H1 (cell line): Measurements from ENCODE around the gene PDE5A. TPM values are rescaled to one million over a fixed set of nuclear protein-coding genes. Genes with fewer than 3 reads are reported as not detected.

Experiments
- ATF2 ChIP-seq: IDR thresholded peaks from 2 replicates; pipeline ENCODE4 v1.6.1; 2012; ENCODE audit warnings: low read length, inconsistent platforms
- CHD7 ChIP-seq: fragments of 300-600 bp; sonication (generic); IDR thresholded peaks from 2 replicates; pipeline ENCODE4 v1.7.1; 2012; ENCODE audit warnings: low read length, moderate library complexity, mild to moderate bottlenecking, inconsistent platforms; ENCODE audit not compliant: insufficient replicate concordance
- JUN ChIP-seq: IDR thresholded peaks from 2 replicates; pipeline ENCODE4 v1.6.1; 2011; ENCODE audit warnings: low read depth, mild to moderate bottlenecking, improper control_type of control experiment, low read length
- PHF8 ChIP-seq: fragments of 200-600 bp; sonication (generic); conservative IDR thresholded peaks from 2 replicates; pipeline ENCODE4 v1.7.1; 2012; ENCODE audit warnings: low read depth, mild to moderate bottlenecking, inconsistent platforms, low read length, moderate library complexity
- RNF2 ChIP-seq: fragments of 200-900, 300-1000 bp; sonication (generic); IDR thresholded peaks from 2 replicates; pipeline ENCODE4 v1.7.1; 2016; ENCODE audit warnings: borderline replicate concordance, low read depth, mild to moderate bottlenecking, antibody characterized with exemption, low read length; ENCODE audit not compliant: poor library complexity, severe bottlenecking; ENCODE audit errors: missing control alignments
- SAP30 ChIP-seq: fragments of 300-600 bp; sonication (generic); IDR thresholded peaks from 2 replicates; pipeline ENCODE4 v1.7.1; 2012; ENCODE audit warnings: low read length, moderate library complexity, mild to moderate bottlenecking, inconsistent platforms; ENCODE audit not compliant: insufficient read depth, insufficient replicate concordance
- SP4 ChIP-seq: IDR thresholded peaks from 2 replicates; pipeline ENCODE4 v1.6.1; 2012; ENCODE audit warnings: low read length, inconsistent platforms
- polyA plus RNA-seq, 7 experiments: library from polyadenylated mRNA; depleted of rRNA in 3 of 7; stranded (reverse) in 5 of 7; unstranded in 2 of 7; fragments of >200 nt in 5 of 7; fragments of 200-250 nt in 2 of 7; gene quantifications; 1 replicate in 5 of 7; 2 replicates in 1 of 7; 4 replicates in 1 of 7; pipeline versions ENCODE4 v1.2.1 to v1.2.3, GENCODE V29; 2011 to 2013; ENCODE audit warnings: missing spikeins in 2 of 7, mixed read lengths in 2 of 7
- total RNA-seq: library from RNA; stranded (reverse); fragmentation: NEBNext Ultra II Directional; extraction: Animal tissue kit (Norgen Biotek cat#: 25700); gene quantifications from 2 replicates; pipeline ENCODE4 v1.2.1, GENCODE V29; 2021

The PDE5A gene
- total and polyA plus RNA-seq, 2 of the 8 experiments (the other 6 are each of a cell fraction or from before 2014, with no cell fraction given), result 5.6 to 32.4 TPM

- TF ChIP-seq CHD7 (no peak), SAP30 (no peak), RNF2 (no peak), JUN (no peak), ATF2 (no peak), PHF8 (no peak), SP4 (no peak)
These were observed 47.3 kb downstream of the PDE5A start (continued) for GRCh38 chr4:119581190-119581873.
